IPS DF 19.7 (cell line): ENCODE data around the gene ARHGAP18.

Experiments used
- DNase-seq: peaks from one replicate; pipeline ENCODE4 v3.0.0-alpha.2; 2013; ENCODE audit warnings: low read depth, low spot score

Gene ARHGAP18

DNA sequence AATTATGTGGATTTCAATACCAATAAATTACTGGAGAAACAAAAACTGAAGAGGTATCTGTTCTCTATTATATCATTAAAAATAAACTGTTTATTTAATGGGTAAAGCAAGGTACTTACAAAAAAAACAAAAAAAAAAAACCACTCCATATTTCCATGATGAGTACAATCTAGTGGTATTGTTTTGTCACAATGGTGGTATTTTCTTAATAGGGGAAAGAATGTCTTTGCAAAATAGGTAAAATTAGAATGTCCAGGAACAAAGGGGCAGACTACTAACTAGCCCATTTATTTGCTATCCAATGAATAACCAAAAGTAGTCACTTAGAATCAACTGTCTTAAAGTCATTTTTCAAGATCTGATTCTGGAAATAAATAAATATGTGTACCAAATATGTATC, 92.0 kb downstream of the ARHGAP18 start:
- no peak for DNase-seq

DNA sequence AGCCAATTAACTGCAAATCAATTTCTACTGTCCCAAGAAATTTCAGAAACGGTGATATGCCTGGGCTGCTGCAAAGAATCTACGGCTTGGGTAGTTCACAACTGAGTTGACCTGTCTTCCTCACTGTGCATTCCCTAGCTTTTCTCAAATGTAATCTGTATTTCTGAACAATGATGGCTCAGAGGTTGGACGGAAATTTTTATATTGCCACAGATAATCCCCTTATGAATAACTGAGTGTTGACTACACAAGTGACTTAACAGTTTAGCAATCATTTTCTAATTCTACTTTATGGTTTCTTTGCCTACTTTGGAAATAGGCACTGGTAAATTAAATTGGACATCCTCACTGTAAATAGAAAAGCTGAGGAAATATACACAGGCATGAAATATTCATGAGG, 94.5 kb downstream of the ARHGAP18 start:
- no peak for DNase-seq

DNA sequence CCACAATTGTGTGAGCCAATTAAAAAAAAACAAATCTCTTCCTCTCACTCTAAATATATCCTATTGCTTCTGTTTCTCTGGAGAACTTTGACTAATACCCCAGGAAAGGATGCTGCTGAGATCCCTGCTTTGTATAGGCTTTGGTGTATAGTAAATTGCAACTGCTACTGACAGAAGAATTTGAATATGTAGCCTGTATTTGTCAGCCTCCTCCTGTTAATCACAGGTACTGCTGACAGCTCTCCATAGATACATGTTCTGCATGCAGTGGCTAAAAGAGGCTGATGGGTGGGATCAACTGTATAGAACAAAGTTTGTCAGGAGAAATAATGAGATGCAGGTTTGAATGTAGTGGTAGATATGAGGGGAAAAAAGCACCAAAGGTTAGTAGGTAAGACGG, 95.0 kb downstream of the ARHGAP18 start:
- no peak for DNase-seq

DNA sequence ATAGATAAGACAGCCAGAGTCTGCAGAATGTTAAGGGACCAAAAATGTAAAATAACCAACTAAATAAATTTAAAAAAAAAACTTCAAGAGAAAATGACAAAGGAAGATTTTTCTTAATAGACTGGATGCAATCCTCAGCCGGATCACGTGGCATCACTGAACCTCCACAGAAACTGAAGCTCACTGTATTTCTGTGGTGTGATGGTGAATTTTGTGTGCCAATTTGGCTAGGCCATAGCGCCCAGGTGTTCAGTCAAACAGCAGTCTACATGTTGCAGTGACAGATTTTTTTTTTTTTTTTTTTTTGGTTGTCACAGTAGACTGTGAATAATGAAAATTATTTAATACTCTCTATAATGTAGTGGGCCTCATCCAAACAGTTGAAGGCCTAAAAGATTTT, 95.5 kb downstream of the ARHGAP18 start:
- no peak for DNase-seq

DNA sequence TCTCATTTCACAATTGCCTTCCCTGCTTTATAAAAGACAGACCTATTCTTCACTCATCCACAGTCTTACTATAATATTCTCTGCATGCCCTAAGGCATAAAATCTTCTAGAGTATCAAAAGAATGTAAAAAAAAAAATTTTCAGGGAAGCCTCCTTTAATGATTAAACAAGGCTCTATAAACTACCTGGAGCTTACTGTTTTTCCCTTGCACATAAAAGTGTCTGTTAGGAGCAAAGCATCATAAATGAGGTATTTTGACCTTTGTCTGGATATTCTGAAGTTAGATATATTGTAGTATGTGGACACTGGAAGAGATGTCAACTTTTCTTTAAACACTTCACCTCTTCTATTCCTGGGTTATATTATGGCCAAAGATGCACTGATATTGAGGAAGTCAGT, 97.5 kb downstream of the ARHGAP18 start:
- DNase-seq: no peak

DNA sequence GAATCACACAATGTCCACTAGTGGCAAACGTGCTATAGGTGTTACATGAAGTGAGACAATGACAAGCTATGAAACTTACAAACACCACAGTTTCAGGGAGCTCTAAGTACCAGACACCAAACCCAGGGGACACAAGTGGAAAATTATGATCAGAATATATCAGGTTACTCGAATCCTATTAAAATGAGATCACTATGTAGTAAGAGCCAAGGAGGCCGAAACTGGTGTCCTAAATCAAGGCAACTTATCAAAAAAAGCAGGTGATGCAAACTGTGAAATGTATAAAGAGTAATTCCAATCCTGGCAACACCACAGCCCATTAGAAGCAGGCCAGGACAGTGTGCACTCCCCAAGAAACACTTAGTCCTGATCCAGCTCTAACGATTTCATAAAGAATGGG, 100.3 kb downstream of the ARHGAP18 start:
- no peak for DNase-seq

DNA sequence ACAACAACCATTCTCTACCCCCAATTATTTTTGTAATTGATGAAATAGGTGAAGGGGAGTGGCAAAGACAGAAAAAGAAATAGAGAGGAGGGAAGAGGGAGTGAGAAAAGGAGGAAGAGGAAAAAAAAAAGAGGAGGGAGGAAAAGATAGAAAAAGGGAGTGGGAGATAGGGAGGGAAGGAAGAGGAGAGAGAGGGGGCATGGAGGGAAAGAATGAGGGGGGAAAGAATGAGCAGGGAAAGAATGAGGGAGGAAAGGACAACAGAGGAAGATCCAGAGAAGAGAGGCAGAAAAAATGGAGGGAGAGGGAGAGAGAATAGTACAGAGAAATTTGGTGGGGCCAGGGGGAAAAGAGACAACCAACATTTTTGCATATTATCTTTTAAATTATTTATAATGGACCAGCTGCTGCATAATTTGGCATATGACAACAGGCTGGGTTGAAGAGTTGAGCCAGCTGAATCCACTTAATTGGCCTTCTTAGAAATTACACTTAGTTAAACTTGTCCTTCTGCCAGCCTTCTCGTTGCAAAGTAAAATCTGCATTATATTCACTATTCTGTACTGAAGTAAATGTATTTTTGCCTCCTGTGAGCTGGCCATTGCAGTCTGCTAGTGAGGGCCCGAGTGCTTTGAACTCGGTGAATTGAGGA, 101.0 kb downstream of the ARHGAP18 start:
- DNase-seq: no peak

DNA sequence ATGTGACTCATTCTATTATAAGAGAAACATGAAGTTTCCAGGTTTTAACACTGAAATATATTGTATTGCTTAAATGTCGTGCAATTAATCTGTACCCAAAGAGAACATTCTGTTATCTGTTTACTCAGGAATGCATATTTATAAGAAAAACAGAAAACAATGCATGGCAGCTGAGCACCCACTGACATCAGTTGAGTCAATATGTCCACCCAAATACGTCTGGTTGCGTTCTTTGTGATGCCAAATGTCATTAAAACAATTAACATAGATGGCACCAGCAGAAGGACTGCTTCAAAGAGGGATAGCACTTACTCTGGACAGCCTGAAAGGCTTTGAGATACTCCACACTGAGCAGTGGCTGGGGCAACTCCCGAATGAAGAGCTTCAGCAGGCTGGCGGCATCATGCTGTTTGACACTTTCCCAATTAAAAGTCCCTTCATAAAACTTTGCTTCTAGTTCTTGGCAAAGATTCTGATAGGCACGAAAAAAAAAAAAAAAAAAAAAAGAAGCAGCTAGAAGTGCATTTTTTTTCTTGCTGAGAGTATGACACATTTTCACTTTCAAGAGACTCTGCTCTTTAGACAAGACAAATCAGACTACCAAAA, 102.3 kb downstream of the ARHGAP18 start:
- DNase-seq: no peak

DNA sequence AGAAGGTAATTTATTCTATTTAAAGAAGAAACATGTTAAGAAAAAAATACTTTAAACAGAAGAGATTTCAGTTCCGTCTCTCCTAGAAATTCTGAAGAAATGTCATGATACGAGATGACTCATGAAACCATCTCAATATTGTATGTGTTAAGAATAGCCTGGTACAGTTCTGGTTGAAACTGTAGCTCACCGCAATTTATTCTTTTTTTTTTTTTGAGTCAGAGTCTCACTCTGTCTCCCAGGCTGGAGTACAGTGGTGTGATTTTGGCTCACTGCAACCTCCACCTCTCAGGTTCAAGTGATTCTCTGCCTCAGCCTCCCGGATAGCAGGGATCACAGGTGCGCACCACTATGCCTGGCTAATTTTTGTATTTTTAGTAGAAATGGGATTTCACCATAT, 103.3 kb downstream of the ARHGAP18 start:
- DNase-seq: no peak

DNA sequence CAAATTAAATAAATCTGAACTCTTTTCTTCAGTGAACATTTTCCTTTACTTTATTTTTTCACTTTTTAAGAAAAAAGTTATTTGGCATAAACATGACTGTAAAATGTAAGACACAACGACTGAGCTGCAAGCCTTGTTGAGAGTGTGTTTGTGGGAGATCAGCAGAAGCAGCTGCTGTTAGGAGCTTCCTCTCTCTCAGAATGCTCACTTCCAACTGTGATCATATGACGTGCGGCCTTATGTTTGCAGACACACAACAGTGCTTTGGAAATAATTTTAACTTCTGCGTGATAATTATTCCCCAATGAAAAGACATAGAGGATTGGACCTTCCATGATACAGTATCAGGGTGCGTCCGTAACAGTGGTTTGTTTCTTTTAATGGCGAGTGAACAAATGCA, 104.0 kb downstream of the ARHGAP18 start:
- no peak for DNase-seq

DNA sequence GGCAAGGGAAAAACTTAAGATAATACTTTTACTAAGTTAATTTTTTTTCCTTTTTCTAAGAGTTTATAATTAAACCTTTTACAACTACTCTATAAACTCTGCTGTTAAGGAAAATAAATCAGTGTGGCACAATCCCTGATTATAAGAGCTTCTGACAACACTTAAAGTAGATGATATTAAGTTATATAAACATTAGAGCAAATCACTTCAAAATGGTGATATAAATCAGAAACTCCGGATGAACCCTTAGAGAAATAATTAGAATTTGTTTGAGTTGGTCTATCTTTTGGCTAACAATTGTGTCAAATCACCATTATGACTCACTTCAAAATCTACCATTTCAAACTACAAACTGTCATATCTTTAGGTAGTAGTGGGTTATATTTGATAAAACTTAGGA, 104.9 kb downstream of the ARHGAP18 start:
- DNase-seq: no peak

DNA sequence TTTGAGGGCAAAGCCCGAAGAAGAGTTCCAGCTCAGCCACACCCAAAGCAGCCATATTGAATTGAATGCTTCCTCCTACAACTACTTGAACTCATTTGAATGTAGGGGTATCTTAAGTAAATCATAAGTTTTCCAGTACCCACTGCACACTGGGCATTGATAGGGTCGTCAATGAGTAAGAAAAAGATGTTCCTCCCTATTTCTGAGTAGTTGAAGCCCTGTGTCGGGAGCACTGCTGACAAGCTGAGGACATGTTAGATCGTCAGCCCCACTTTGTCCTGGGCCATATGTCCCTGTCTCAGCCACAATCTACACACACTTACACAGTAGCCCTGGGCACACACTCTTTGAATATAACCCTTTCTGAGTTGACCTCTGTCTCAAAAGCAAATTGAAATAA, 105.7 kb downstream of the ARHGAP18 start:
- DNase-seq: no peak

DNA sequence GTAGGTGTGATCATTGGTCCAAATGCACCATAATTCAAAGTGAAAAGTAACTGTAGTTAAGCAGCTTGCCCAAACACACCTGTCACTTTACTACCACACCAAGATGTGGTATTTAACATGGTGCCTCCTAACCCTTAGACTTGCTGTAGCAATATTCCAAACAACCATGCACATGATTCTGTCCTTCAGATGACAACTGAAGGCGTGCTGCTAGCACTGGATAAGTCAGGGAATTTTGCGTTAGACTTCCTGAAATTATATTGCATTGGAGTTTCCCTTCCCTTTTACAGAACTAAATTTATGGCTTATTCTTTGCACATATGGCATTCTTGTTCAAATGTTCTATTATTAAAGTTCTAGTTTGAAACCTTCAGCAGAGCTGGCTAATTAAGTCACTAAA, 106.2 kb downstream of the ARHGAP18 start:
- DNase-seq: no peak

DNA sequence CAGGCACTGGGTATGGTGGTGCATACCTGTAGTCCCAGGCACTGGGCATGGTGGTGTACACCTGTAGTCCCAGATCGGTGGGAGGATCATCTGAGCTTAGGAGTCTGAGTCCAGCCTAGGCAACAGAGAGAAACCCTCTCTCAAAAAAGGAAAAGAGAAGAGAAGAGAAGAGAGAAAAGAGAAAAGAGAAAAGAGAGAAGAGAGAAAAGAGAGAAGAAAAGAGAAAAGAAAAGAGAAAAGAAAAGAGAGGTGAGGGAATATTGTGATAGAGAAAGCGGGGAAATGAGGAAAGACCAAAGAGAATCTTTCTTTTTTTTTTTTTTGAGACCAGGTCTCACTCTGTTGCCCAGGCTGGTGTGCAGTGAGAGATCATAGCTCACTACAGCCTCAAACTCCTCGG, 108.7 kb downstream of the ARHGAP18 start:
- no peak for DNase-seq

DNA sequence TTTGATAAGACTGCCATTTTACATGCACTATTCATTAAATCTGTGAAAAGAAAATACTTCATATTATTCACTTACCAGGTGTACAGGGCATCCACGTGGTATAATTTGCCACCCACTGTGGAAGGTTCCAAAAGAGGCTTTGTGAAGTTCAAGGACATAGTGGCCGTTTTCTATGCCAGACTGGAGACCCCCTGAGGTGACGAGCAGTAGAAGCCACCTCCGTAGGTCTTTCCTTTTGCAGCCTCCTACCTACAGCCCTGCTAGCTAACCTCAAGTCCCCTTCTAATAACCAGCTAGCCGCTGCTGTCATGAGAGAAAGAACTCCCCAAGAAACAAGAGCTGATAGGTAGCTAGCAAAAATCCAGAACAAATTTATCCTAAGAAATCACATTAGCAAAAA, 110.5 kb downstream of the ARHGAP18 start:
- DNase-seq: no peak

DNA sequence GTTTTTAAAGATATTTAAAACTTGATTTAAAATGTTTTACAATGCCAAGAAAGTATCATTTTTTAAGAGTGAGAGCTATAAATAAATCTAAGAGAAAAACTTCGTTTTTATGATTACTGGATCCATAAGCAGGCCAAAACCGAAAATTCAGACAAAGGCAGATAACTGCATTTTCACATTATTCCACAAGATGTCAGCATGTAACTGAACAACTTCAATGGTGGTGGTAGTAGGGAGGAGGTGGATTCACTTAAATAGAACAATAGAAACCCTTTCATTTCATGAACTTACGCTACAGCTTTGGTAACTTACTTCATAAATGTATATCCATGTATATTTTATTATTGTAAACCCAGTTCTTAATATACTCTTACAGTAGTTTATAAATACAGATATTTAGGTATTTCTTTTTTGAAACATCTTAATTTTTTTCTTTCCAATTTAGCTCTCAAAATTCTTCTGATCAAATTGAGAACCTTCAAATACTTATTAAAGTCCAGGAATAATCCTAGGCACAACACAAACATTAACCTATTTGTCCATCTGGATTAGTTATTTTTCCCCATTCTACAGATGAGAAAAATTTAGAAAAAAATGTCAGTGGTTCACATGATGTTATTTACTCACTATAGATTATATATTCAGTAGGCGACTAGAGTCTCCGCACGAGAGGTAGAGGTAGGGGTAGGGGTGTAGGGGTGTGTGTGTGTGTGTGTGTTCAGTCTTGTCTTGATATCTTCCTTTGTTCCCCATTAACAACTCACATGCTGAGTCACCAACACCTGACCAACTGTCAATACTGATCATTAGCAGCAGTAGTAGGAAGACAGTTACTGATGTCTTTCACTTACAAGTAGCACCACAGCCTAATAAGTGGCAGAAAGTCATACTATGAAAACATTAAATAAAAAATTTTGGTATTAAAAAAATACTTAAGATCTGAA, 111.5 kb downstream of the ARHGAP18 start:
- DNase-seq: no peak

DNA sequence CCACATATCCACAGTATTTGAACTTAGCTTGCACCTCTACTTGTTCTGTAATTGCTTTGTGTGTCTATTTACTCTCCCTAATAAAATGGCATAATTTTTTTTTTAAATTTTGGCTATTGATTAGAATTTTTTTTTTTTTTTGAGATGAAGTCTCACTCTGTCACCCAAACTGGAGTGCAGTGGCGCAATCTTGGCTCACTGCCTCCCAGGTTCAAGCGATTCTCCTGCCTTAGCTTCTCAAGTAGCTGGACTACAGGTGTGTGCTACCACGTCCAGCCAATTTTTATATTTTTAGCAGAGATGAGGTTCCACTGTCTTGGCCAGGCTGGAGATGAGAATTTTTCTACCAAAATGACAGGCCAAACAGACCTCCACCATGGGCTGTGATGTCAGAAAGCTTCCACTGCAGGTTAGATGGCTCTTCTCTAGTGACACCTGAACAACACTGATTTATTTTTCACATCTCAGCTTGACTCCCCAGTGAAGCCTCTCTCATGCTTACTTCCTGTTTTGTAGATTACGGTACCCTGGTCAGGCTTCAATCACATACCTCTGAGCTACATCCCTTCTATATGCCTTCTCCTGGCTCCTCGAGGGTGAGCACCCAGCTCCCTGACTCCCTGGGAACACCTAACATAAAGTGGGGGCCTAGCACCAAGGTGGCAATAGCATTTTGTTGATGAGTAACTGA, 112.8 kb downstream of the ARHGAP18 start:
- DNase-seq: no peak

DNA sequence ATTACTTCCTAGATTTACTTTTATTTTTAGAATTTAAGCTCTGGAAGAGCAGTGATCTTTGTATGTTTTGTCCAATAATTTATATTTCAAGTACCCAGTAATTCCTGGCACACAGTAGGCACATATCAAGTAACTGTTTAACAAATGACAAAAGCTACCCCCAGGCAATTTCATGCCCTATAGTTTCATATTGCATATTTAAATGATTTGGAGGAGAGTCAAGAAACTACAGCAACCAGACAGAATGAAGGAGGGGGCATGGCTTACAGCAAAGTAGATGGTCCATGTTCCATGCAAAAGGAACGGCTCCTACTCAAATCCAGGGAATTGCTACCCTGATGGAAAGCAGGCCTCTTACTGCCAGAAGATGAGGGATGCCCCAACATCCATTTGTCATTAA, 113.5 kb downstream of the ARHGAP18 start:
- no peak for DNase-seq

DNA sequence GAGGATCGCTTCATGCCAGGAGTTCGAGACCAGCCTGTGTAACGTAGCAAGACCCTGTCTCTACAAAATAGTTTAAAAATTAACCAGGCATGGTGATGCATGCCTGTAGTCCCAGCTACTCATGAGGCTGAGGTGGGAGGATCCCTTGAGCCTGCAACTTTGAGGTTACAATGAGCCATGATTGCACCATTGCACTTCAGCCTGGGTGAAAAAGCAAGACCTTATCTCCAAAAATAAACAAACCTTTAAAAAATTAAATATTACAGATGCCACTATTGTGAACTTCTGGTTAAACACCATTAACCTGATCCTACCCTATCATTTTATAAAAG, 116.8 kb downstream of the ARHGAP18 start:
- no peak for DNase-seq

DNA sequence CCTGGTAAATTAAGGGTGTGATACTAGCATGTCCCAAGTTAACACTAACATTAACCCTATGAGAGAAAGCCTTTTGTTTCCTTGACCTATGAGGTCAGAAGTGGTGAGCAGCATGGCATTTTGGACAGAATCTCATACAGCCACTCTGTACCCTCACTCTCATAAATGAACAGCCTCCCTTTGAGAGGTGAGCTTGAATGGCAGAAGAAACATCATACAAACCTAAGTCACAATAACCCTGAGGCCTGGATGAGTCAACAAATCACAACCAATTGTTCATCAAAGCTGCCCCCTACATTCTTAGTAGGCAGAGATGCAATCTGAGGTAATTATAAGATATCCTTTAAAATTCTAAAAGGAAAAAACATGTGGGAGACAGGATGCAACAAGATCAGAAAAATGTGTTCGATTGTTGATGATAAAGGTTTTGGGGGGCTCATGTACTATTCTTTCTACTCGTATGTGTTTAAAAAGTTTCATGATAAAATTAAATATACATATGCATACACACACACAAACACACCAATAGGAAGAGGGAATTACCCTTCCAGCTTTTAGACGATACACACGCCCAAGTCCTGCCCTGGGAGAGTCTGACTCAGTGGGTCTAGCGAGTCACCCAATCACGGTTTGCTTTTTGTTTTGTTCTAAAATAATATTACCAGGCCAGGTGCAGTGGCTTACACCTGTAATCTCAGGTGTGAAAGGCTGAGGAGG, 117.3 kb downstream of the ARHGAP18 start:
- no peak for DNase-seq

DNA sequence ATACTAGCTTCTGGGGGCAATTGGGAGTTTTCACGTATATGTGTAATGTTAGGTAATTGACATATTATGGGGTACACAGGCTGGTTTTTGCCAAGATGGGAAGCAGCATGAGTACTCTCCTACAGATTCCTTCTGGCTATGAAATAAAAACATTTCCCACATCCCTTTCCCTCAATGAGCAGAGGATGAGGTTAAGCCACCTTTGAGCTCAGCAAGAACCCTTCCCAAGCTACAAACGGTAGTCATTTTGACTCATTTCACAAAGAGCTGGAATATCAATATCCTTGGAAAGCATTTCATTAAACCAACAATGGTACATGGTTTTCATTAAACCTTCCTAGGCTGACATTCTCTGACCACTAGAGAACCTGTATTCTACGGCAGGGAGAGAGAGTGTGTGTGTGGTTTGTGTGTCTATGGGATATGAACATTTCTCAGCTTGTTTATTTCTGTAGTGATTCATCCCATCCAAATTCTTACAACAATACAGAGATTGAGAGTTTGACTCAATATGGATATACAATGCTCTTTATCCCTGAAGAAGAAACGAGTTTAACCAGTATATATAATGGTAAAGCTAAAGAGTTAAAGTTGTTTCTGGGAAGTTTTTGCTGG, 119.5 kb downstream of the ARHGAP18 start:
- DNase-seq: no peak
